HepG2 (cell line): ENCODE measurements around the gene PRKCZ. TPM values are rescaled to one million over a fixed set of nuclear protein-coding genes. Genes with fewer than 3 reads are reported as not detected.

ENCODE experiments used
- ATAC-seq: fragments of 200-7000 bp; cut with Tn5 transposase; 3 replicates; pipeline ENCODE4 v1.9.1; 2020; ENCODE audit warnings: mild to moderate bottlenecking, moderate library complexity
- BruUV-seq: library from RNA; stranded (reverse); fragments of 400-500 nt; replicated peaks from 2 replicates; lab custom pipeline; 2021; lab: Mats Ljungman, UMichigan
- CTCF ChIA-PET: fragments of 300-600 bp; formaldehyde crosslinking; extraction: SDS; loops from one replicate; lab custom pipeline; 2021; ENCODE audit warnings: low total read pairs, inconsistent platforms, low intra/inter-chr PET ratio; lab: Yijun Ruan, JAX
- POLR2A ChIA-PET: fragments of 350-600 bp; sonication (Branson Sonifier 250); formaldehyde crosslinking; loops from one replicate; lab custom pipeline; 2020; ENCODE audit warnings: antibody characterized with exemption, inconsistent platforms; lab: Yijun Ruan, JAX
- DNase-seq: peaks from one replicate; pipeline ENCODE4 v3.0.0-alpha.2; 2015; ENCODE audit warnings: low spot score
- FAIRE-seq: peaks from 3 replicates; lab custom pipeline; 2011; peaks lifted over from hg19 to GRCh38; lab: Jason Lieb, UNC
- H2AFZ ChIP-seq: one replicate; pipeline ENCODE4 v1.6.1; 2011; ENCODE audit warnings: low read length, inconsistent platforms
- H3K27ac ChIP-seq: fragments of 300-600 bp; 3 replicates; pipeline ENCODE4 v1.8.0; 2011; ENCODE audit warnings: mixed run types, mild to moderate bottlenecking, mixed read lengths, low read length, inconsistent platforms; ENCODE audit not compliant: insufficient read depth; ENCODE audit errors: extremely low read length
- H3K27me3 ChIP-seq, 2 experiments: fragments of 200-600 bp in 1 of 2; 2 replicates in 1 of 2; 3 replicates in 1 of 2; pipeline versions ENCODE4 v1.6.0 to v1.8.0; 2011; ENCODE audit warnings: low read length in 2 of 2, mild to moderate bottlenecking in 2 of 2, moderate library complexity in 2 of 2, inconsistent platforms in 1 of 2; ENCODE audit not compliant: insufficient read depth in 2 of 2, control insufficient read depth in 1 of 2
- H3K36me3 ChIP-seq, 2 experiments: fragments of 200-600 bp in 1 of 2; replicated peaks in 1 of 2; 2 replicates in 1 of 2; 3 replicates in 1 of 2; pipeline versions ENCODE4 v1.5.1 to v1.8.0; 2011; ENCODE audit warnings: low read length in 2 of 2, inconsistent platforms in 1 of 2; ENCODE audit not compliant: insufficient read depth in 2 of 2, control insufficient read depth in 1 of 2
- H3K4me1 ChIP-seq: 2 replicates; pipeline ENCODE4 v1.5.1; 2012; ENCODE audit warnings: low read length, inconsistent platforms; ENCODE audit not compliant: insufficient read depth
- H3K4me2 ChIP-seq: 2 replicates; pipeline ENCODE4 v1.6.0; 2011; ENCODE audit warnings: low read depth, low read length, inconsistent platforms
- H3K4me3 ChIP-seq, 3 experiments: fragments of 200-600 bp in 1 of 3; sonication (generic), shearing (Covaris generic) in 1 of 3; replicated peaks in 1 of 3; 2 replicates each; pipeline ENCODE4 v1.5.1; 2011 to 2016; ENCODE audit warnings: low read length in 3 of 3, inconsistent platforms in 2 of 3, low read depth in 2 of 3, mild to moderate bottlenecking in 2 of 3, control low read depth in 1 of 3, mixed read lengths in 1 of 3; ENCODE audit not compliant: insufficient read depth in 1 of 3
- H3K79me2 ChIP-seq: one replicate; pipeline ENCODE4 v1.6.1; 2011; ENCODE audit warnings: low read length, inconsistent platforms; ENCODE audit not compliant: insufficient read depth
- H3K9ac ChIP-seq: 2 replicates; pipeline ENCODE4 v1.6.0; 2011; ENCODE audit warnings: mild to moderate bottlenecking, low read depth, low read length, inconsistent platforms; ENCODE audit not compliant: insufficient read depth
- H3K9me3 ChIP-seq: 2 replicates; pipeline ENCODE4 v1.5.1; 2012; ENCODE audit warnings: mild to moderate bottlenecking, low read length
- H4K20me1 ChIP-seq: 2 replicates; pipeline ENCODE4 v1.6.0; 2011; ENCODE audit warnings: inconsistent platforms, mild to moderate bottlenecking, low read length, moderate library complexity; ENCODE audit not compliant: insufficient read depth
- GATAD1 ChIP-seq: IDR thresholded peaks from 2 replicates; pipeline ENCODE4 v1.6.1; 2016; ENCODE audit warnings: missing genetic modification reagents, missing compliant biosample characterization
- GLI4 ChIP-seq: sonication (generic); formaldehyde crosslinking; IDR thresholded peaks from 2 replicates; pipeline ENCODE4 v1.5.1; 2020; ENCODE audit warnings: missing genetic modification reagents, mild to moderate bottlenecking, moderate library complexity, borderline replicate concordance
- HNF4A ChIP-seq: sonication (generic); formaldehyde crosslinking; IDR thresholded peaks from 2 replicates; pipeline ENCODE4 v1.4.0; 2020; ENCODE audit warnings: missing genetic modification reagents
- NFRKB ChIP-seq: fragments of 450-650 bp; IDR thresholded peaks from 2 replicates; pipeline ENCODE4 v1.6.1; 2017
- SIN3B ChIP-seq: fragments of 150-350 bp; IDR thresholded peaks from 2 replicates; pipeline ENCODE4 v1.6.1; 2014; ENCODE audit warnings: low read length
- STAG1 ChIP-seq: sonication (generic); formaldehyde crosslinking; IDR thresholded peaks from 2 replicates; pipeline ENCODE4 v1.4.0; 2020; ENCODE audit warnings: missing genetic modification reagents
- TAF1 ChIP-seq: sonication (generic); formaldehyde crosslinking; IDR thresholded peaks from 2 replicates; pipeline ENCODE4 v1.4.0; 2020; ENCODE audit warnings: missing genetic modification reagents
- ZFP36 ChIP-seq: fragments of 150-350 bp; IDR thresholded peaks from 2 replicates; pipeline ENCODE4 v1.6.1; 2018; ENCODE audit warnings: borderline replicate concordance, low read length, low read depth; ENCODE audit not compliant: partially characterized antibody
- ZFP41 ChIP-seq: sonication (generic); formaldehyde crosslinking; IDR thresholded peaks from 2 replicates; pipeline ENCODE4 v1.4.0; 2020; ENCODE audit warnings: mild to moderate bottlenecking, missing genetic modification reagents, borderline replicate concordance
- ZNF20 ChIP-seq: sonication (generic); formaldehyde crosslinking; IDR thresholded peaks from 2 replicates; pipeline ENCODE4 v1.4.0; 2020; ENCODE audit warnings: mild to moderate bottlenecking, moderate library complexity, missing genetic modification reagents
- ZNF383 ChIP-seq: sonication (generic); formaldehyde crosslinking; IDR thresholded peaks from 2 replicates; pipeline ENCODE4 v1.4.0; 2020; ENCODE audit warnings: missing genetic modification reagents, mild to moderate bottlenecking, borderline replicate concordance
- ZNF724P ChIP-seq: sonication (generic); formaldehyde crosslinking; IDR thresholded peaks from 2 replicates; pipeline ENCODE4 v1.8.0; 2022; ENCODE audit warnings: missing genetic modification reagents, borderline replicate concordance
- ZNF839 ChIP-seq: sonication (generic); formaldehyde crosslinking; IDR thresholded peaks from 2 replicates; pipeline ENCODE4 v1.4.0; 2020; ENCODE audit warnings: missing genetic modification reagents, mild to moderate bottlenecking, borderline replicate concordance
- WGBS: methylation state at CpG from one replicate; pipeline ENCODE4 v1.1.6; 2017; ENCODE audit warnings: low lambda C conversion rate; 5-methylcytosine and 5-hydroxymethylcytosine counted together
- in situ Hi-C: cut with HindIII; loops from 2 replicates; pipeline ENCODE4 v1.10.0; 2017; ENCODE audit warnings: low pct_unique_long_range_greater_than_20kb; ENCODE audit not compliant: extremely low pct_ligation_motif_present
- intact Hi-C: fragments of 100-400 bp; cut with micrococcal nuclease; formaldehyde crosslinking; loops from one replicate; pipeline ENCODE4 v1.10.0; 2022; ENCODE audit not compliant: unreplicated experiment
- polyA plus RNA-seq, 8 experiments: library from polyadenylated mRNA; depleted of rRNA in 3 of 8; stranded (reverse) in 7 of 8; unstranded in 1 of 8; fragments of >200 nt; fragmentation: Illumina TruSeq in 4 of 8; extraction: Trizol in 4 of 8; gene quantifications; 2 replicates each; pipeline versions ENCODE4 v1.2.1 to v1.2.3, GENCODE V29; 2011 to 2016; ENCODE audit warnings: low read depth in 4 of 8, missing spikeins in 1 of 8, mixed read lengths in 1 of 8; ENCODE audit not compliant: insufficient read depth in 1 of 8
- total RNA-seq, 5 experiments: library from RNA; depleted of rRNA; stranded (reverse); fragments of >200 nt; fragmentation: Illumina TruSeq; extraction: Trizol; gene quantifications; 2 replicates each; pipeline ENCODE4 v1.2.3, GENCODE V29; 2016; ENCODE audit warnings: low read depth in 1 of 5
- TF ChIP-seq, protein P1 (sequence below): sonication (generic); formaldehyde crosslinking; IDR thresholded peaks from 2 replicates; pipeline ENCODE4 v1.4.0; 2020; ENCODE audit warnings: missing genetic modification reagents, borderline replicate concordance
- TF ChIP-seq, protein P2 (sequence below): sonication (generic); formaldehyde crosslinking; IDR thresholded peaks from 2 replicates; pipeline ENCODE4 v1.9.0; 2021; ENCODE audit warnings: missing genetic modification reagents, mild to moderate bottlenecking, borderline replicate concordance
- TF ChIP-seq, protein P3 (sequence below): sonication (generic); formaldehyde crosslinking; IDR thresholded peaks from 2 replicates; pipeline ENCODE4 v1.4.0; 2020; ENCODE audit warnings: missing genetic modification reagents, borderline replicate concordance

The PRKCZ gene
- total and polyA plus RNA-seq, 2 of the 13 experiments (the other 11 are each of a cell fraction or from before 2014, with no cell fraction given) = 34.7 to 85.2 TPM

DNA sequence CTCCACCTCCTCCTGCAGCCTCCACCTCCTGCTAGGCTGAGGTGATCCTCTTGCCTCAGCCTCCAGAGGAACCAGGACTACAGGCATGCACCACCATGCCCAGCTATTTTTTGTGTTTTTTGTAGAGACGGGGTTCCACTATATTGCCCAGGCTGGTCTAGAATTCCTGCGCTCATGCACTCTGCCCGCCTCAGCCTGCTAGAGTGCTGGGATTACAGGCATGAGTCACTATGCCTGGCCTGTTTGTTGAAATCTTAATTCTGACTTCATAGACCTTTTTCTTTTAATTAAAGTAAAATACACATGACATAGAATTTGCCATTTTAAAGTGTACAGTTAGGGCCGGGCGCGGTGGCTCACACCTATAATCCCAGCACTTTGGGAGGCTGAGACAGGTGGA lies 101.7 kb downstream of the PRKCZ start (continued):
- TF ChIP-seq, protein P1, sequence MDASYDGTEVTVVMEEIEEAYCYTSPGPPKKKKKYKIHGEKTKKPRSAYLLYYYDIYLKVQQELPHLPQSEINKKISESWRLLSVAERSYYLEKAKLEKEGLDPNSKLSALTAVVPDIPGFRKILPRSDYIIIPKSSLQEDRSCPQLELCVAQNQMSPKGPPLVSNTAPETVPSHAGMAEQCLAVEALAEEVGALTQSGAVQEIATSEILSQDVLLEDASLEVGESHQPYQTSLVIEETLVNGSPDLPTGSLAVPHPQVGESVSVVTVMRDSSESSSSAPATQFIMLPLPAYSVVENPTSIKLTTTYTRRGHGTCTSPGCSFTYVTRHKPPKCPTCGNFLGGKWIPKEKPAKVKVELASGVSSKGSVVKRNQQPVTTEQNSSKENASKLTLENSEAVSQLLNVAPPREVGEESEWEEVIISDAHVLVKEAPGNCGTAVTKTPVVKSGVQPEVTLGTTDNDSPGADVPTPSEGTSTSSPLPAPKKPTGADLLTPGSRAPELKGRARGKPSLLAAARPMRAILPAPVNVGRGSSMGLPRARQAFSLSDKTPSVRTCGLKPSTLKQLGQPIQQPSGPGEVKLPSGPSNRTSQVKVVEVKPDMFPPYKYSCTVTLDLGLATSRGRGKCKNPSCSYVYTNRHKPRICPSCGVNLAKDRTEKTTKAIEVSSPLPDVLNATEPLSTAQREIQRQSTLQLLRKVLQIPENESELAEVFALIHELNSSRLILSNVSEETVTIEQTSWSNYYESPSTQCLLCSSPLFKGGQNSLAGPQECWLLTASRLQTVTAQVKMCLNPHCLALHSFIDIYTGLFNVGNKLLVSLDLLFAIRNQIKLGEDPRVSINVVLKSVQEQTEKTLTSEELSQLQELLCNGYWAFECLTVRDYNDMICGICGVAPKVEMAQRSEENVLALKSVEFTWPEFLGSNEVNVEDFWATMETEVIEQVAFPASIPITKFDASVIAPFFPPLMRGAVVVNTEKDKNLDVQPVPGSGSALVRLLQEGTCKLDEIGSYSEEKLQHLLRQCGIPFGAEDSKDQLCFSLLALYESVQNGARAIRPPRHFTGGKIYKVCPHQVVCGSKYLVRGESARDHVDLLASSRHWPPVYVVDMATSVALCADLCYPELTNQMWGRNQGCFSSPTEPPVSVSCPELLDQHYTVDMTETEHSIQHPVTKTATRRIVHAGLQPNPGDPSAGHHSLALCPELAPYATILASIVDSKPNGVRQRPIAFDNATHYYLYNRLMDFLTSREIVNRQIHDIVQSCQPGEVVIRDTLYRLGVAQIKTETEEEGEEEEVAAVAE (CRISPR knock-in tag) = no peak
- TF ChIP-seq ZNF724P (CRISPR knock-in tag) (no peak), ZFP36 (no peak), ZFP41 (CRISPR knock-in tag) (no peak), STAG1 (CRISPR knock-in tag) (no peak)
- TF ChIP-seq, protein P2, sequence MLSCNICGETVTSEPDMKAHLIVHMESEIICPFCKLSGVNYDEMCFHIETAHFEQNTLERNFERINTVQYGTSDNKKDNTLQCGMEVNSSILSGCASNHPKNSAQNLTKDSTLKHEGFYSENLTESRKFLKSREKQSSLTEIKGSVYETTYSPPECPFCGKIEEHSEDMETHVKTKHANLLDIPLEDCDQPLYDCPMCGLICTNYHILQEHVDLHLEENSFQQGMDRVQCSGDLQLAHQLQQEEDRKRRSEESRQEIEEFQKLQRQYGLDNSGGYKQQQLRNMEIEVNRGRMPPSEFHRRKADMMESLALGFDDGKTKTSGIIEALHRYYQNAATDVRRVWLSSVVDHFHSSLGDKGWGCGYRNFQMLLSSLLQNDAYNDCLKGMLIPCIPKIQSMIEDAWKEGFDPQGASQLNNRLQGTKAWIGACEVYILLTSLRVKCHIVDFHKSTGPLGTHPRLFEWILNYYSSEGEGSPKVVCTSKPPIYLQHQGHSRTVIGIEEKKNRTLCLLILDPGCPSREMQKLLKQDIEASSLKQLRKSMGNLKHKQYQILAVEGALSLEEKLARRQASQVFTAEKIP (CRISPR knock-in tag) = no peak

DNA sequence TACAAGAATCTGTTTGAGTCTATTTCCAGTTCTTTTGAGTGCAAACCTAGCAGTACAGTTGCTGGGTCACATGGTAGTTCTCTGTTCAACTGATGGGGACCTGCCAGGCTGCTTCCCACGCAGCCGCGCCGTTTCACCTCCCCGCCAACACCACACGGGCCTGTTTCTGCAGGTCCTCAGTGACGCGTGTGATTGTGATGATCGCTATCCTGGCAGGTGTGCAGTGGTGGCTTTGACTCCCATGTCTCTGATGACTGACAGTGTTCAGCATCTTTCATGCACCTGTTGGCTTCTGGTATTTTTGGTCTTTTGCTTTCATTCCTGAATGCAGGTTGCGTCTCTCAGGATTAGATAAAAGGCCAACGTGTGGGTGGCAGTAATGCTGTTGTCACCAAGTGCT lies 102.7 kb downstream of the PRKCZ start:
- no TSS peak for BruUV-seq
- in situ Hi-C loops = no loop called here
- TF ChIP-seq HNF4A (CRISPR knock-in tag) (no peak), ZNF383 (CRISPR knock-in tag) (no peak), TAF1 (CRISPR knock-in tag) (no peak), GATAD1 (CRISPR knock-in tag) (no peak), ZNF20 (CRISPR knock-in tag) (no peak), NFRKB (no peak), ZNF839 (CRISPR knock-in tag) (no peak), SIN3B (no peak), GLI4 (CRISPR knock-in tag) (no peak)
- TF ChIP-seq, protein P3, sequence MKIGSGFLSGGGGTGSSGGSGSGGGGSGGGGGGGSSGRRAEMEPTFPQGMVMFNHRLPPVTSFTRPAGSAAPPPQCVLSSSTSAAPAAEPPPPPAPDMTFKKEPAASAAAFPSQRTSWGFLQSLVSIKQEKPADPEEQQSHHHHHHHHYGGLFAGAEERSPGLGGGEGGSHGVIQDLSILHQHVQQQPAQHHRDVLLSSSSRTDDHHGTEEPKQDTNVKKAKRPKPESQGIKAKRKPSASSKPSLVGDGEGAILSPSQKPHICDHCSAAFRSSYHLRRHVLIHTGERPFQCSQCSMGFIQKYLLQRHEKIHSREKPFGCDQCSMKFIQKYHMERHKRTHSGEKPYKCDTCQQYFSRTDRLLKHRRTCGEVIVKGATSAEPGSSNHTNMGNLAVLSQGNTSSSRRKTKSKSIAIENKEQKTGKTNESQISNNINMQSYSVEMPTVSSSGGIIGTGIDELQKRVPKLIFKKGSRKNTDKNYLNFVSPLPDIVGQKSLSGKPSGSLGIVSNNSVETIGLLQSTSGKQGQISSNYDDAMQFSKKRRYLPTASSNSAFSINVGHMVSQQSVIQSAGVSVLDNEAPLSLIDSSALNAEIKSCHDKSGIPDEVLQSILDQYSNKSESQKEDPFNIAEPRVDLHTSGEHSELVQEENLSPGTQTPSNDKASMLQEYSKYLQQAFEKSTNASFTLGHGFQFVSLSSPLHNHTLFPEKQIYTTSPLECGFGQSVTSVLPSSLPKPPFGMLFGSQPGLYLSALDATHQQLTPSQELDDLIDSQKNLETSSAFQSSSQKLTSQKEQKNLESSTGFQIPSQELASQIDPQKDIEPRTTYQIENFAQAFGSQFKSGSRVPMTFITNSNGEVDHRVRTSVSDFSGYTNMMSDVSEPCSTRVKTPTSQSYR (CRISPR knock-in tag) = no peak

More for the DNA sequence above, 102.7 kb downstream of the PRKCZ start:
- no peak overlapping the region for H3K27ac ChIP-seq
- intact Hi-C loops = no loop called here
- H3K4me1 ChIP-seq = no peaks in the 10 kb centered on the region
- H3K79me2 ChIP-seq = peaks cover 7% of the 10 kb centered on the region
- H3K36me3 ChIP-seq = peaks cover 32 to 83% of the 10 kb centered on the region in 2 experiments
- CTCF ChIA-PET = no interaction called here
- no peak overlapping the region for H3K4me2 ChIP-seq
- WGBS = 98% methylated on average over 11 of the region's 11 CpGs
- H3K9ac ChIP-seq = no peak overlapping the region
- no peaks in the 10 kb centered on the region for H3K27me3 ChIP-seq
- no peak for ATAC-seq
- peaks cover 3% of the 10 kb centered on the region; the same call in 1 of the 2 replicates for H4K20me1 ChIP-seq
- no peak overlapping the region for H3K4me3 ChIP-seq
- FAIRE-seq = no peak
- H2AFZ ChIP-seq = no peak overlapping the region
- no peak for DNase-seq
- no peaks in the 10 kb centered on the region for H3K9me3 ChIP-seq
- POLR2A ChIA-PET = no interaction called here
